ENCODE data around the gene PPP1R14C.

GRCh38 chr6:150156460-150156859 lies 13.6 kb downstream of the PPP1R14C start:
- TF ChIP-seq, protein P1, sequence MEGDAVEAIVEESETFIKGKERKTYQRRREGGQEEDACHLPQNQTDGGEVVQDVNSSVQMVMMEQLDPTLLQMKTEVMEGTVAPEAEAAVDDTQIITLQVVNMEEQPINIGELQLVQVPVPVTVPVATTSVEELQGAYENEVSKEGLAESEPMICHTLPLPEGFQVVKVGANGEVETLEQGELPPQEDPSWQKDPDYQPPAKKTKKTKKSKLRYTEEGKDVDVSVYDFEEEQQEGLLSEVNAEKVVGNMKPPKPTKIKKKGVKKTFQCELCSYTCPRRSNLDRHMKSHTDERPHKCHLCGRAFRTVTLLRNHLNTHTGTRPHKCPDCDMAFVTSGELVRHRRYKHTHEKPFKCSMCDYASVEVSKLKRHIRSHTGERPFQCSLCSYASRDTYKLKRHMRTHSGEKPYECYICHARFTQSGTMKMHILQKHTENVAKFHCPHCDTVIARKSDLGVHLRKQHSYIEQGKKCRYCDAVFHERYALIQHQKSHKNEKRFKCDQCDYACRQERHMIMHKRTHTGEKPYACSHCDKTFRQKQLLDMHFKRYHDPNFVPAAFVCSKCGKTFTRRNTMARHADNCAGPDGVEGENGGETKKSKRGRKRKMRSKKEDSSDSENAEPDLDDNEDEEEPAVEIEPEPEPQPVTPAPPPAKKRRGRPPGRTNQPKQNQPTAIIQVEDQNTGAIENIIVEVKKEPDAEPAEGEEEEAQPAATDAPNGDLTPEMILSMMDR (IDR thresholded peaks at IDR 0.05): no peak
- TF ChIP-seq POLR2A (IDR thresholded peaks at IDR 0.05): no peak

All from body of pancreas (tissue), 4 donors.